ENCODE measurements around the gene ZFYVE9. TPM values are rescaled to one million over a fixed set of nuclear protein-coding genes. Genes with fewer than 3 reads are reported as not detected.
"Not testable (repeated sequence)": the region's sequence is repeated elsewhere in the genome, so short reads cannot be mapped to it uniquely, and the experiment has no call there.

The ZFYVE9 gene
- total RNA-seq, 1 donor from 2014 or later, result 16.5 TPM

DNA sequence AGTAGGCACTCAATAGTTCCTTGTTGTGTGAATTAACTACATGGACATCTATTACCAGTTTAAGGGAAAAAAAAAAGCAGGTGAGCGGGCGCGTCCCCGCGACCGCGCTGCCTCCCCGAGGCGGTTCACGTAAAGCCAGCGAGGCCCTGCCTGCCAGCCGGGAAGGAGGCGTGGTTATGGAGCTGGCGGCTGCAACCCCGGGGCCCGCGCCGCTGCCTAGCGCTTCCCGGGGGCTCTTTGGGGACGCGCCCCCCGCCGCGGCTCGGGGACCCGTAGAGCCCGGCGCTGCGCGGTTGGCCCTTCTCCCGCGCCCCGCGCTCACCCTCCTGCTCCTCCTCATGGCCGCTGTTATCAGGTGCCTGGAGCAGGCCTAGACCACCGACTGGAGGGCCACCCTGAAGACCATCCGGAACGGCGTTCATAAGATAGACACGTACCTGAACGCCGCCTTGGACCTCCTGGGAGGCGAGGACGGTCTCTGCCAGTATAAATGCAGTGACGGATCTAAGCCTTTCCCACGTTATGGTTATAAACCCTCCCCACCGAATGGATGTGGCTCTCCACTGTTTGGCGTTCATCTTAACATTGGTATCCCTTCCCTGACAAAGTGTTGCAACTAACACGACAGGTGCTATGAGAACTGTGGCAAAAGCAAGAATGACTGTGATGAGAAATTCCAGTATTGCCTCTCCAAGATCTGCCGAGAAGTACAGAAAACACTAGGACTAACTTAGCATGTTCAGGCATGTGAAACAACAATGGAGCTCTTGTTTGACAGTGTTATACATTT is 226.7 kb downstream of the ZFYVE9 start:
- FAIRE-seq (no peak), DNase-seq (ENCODE audit: low read depth) (peak; percentile 15)
- no peak overlapping the region for H3K27ac ChIP-seq (ENCODE audit: low read depth, low read length)

GRCh38 chr1:52369851-52370250 is 228.0 kb downstream of the ZFYVE9 start:
- not testable (repeated sequence) for H2AFZ ChIP-seq (ENCODE audit: low read depth, low read length); H3K36me3 ChIP-seq (ENCODE audit: insufficient read depth, low read length); DNase-seq (ENCODE audit: low read depth); H3K4me3 ChIP-seq (ENCODE audit: insufficient read depth, low read depth, low read length); H4K20me1 ChIP-seq (ENCODE audit: insufficient read depth, low read length); H3K9me3 ChIP-seq (ENCODE audit: insufficient read depth, low read depth, low read length); H3K9me3 Mint-ChIP-seq (ENCODE audit: unreplicated experiment); FAIRE-seq; H3K4me1 Mint-ChIP-seq (ENCODE audit: low read depth, unreplicated experiment); H3K4me3 Mint-ChIP-seq (ENCODE audit: unreplicated experiment); H3K4me2 ChIP-seq (ENCODE audit: low read length); H3K4me1 ChIP-seq (ENCODE audit: insufficient read depth, low read length); H3K27me3 ChIP-seq (ENCODE audit: insufficient read depth, low read length); H3K79me2 ChIP-seq (ENCODE audit: insufficient read depth, low read length); H3K9ac ChIP-seq (ENCODE audit: low read length); H3K27ac Mint-ChIP-seq (ENCODE audit: unreplicated experiment); H3K36me3 Mint-ChIP-seq (ENCODE audit: low read depth, unreplicated experiment); H3K27me3 Mint-ChIP-seq (ENCODE audit: low read depth, unreplicated experiment); H3K27ac ChIP-seq (ENCODE audit: low read depth, low read length)

More for the DNA sequence above, 226.7 kb downstream of the ZFYVE9 start:
- TF ChIP-seq, protein P1, sequence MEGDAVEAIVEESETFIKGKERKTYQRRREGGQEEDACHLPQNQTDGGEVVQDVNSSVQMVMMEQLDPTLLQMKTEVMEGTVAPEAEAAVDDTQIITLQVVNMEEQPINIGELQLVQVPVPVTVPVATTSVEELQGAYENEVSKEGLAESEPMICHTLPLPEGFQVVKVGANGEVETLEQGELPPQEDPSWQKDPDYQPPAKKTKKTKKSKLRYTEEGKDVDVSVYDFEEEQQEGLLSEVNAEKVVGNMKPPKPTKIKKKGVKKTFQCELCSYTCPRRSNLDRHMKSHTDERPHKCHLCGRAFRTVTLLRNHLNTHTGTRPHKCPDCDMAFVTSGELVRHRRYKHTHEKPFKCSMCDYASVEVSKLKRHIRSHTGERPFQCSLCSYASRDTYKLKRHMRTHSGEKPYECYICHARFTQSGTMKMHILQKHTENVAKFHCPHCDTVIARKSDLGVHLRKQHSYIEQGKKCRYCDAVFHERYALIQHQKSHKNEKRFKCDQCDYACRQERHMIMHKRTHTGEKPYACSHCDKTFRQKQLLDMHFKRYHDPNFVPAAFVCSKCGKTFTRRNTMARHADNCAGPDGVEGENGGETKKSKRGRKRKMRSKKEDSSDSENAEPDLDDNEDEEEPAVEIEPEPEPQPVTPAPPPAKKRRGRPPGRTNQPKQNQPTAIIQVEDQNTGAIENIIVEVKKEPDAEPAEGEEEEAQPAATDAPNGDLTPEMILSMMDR (IDR thresholded peaks at IDR 0.05; ENCODE audit: insufficient read depth, low read depth, low read length), result no peak
- no peak for TF ChIP-seq EZH2 (IDR thresholded peaks at IDR 0.05; ENCODE audit: insufficient read depth, low read length)
- peak overlapping the region; percentile 76 for H3K4me3 Mint-ChIP-seq (ENCODE audit: unreplicated experiment)
- Histone ChIP-seq H3K9ac (ENCODE audit: low read length) (peak overlapping the region; percentile 66), H2AFZ (ENCODE audit: low read depth, low read length) (peak overlapping the region; percentile 79), H3K27me3 (ENCODE audit: insufficient read depth, low read length) (no peaks in the 10 kb centered on the region), H3K4me1 (ENCODE audit: insufficient read depth, low read length) (peaks cover 10% of the 10 kb centered on the region), H3K4me3 (ENCODE audit: insufficient read depth, low read depth, low read length) (peak overlapping the region; percentile 55), H3K4me2 (ENCODE audit: low read length) (peak overlapping the region; percentile 84), H3K79me2 (ENCODE audit: insufficient read depth, low read length) (peaks cover 21% of the 10 kb centered on the region), H4K20me1 (ENCODE audit: insufficient read depth, low read length) (peaks cover 8% of the 10 kb centered on the region), H3K9me3 (ENCODE audit: insufficient read depth, low read depth, low read length) (no peaks in the 10 kb centered on the region), H3K36me3 (ENCODE audit: insufficient read depth, low read length) (peaks cover 2% of the 10 kb centered on the region)
- no peaks in the 10 kb centered on the region for H3K36me3 Mint-ChIP-seq (ENCODE audit: low read depth, unreplicated experiment)
- no peak overlapping the region for H3K27ac Mint-ChIP-seq (ENCODE audit: unreplicated experiment)
- peaks cover 3% of the 10 kb centered on the region for H3K4me1 Mint-ChIP-seq (ENCODE audit: low read depth, unreplicated experiment)
- H3K27me3 Mint-ChIP-seq (ENCODE audit: low read depth, unreplicated experiment), result no peaks in the 10 kb centered on the region
- H3K9me3 Mint-ChIP-seq (ENCODE audit: unreplicated experiment), result no peaks in the 10 kb centered on the region

- no peaks in the 10 kb centered on the region for H3K9me3 ChIP-seq (ENCODE audit: insufficient read depth, low read depth, low read length)
- Mint-ChIP-seq H3K4me1 (ENCODE audit: low read depth, unreplicated experiment) (peaks cover 7% of the 10 kb centered on the region), H3K4me3 (ENCODE audit: unreplicated experiment) (no peak overlapping the region), H3K27me3 (ENCODE audit: low read depth, unreplicated experiment) (no peaks in the 10 kb centered on the region), H3K27ac (ENCODE audit: unreplicated experiment) (no peak overlapping the region), H3K36me3 (ENCODE audit: low read depth, unreplicated experiment) (no peaks in the 10 kb centered on the region), H3K9me3 (ENCODE audit: unreplicated experiment) (no peaks in the 10 kb centered on the region)
- H3K36me3 ChIP-seq (ENCODE audit: insufficient read depth, low read length), result peaks cover 16% of the 10 kb centered on the region
- no peaks in the 10 kb centered on the region for H3K79me2 ChIP-seq (ENCODE audit: insufficient read depth, low read length)
- no peak overlapping the region for H3K4me2 ChIP-seq (ENCODE audit: low read length)
- H3K27ac ChIP-seq (ENCODE audit: low read depth, low read length), result no peak overlapping the region
- TF ChIP-seq EZH2 (IDR thresholded peaks at IDR 0.05; ENCODE audit: insufficient read depth, low read length), result no peak
- TF ChIP-seq, protein P1 (IDR thresholded peaks at IDR 0.05; ENCODE audit: insufficient read depth, low read depth, low read length), result no peak
- DNase-seq (ENCODE audit: low read depth) (no peak), FAIRE-seq (no peak)
- no peaks in the 10 kb centered on the region for H3K27me3 ChIP-seq (ENCODE audit: insufficient read depth, low read length)
- no peaks in the 10 kb centered on the region for H4K20me1 ChIP-seq (ENCODE audit: insufficient read depth, low read length)
- no peak overlapping the region for H2AFZ ChIP-seq (ENCODE audit: low read depth, low read length)
- H3K9ac ChIP-seq (ENCODE audit: low read length), result no peak overlapping the region
- H3K4me1 ChIP-seq (ENCODE audit: insufficient read depth, low read length), result no peaks in the 10 kb centered on the region
- no peak overlapping the region for H3K4me3 ChIP-seq (ENCODE audit: insufficient read depth, low read depth, low read length)
Observed at GRCh38 chr1:52385376-52385775, 243.5 kb downstream of the ZFYVE9 start.

All from astrocyte (in vitro differentiated cells and primary cell).